ENCODE measurements around the gene ARMC9.

- TF ChIP-seq ZNF138 (tag by site-specific recombination; IDR thresholded peaks at IDR 0.05; ENCODE audit: borderline replicate concordance) (no peak), TCF7L2 (IDR thresholded peaks at IDR 0.05; ENCODE audit: borderline replicate concordance, low read depth, low read length) (no peak), BCL11A (tag by site-specific recombination; IDR thresholded peaks at IDR 0.05; ENCODE audit: low read depth) (no peak), TSHZ1 (tag by site-specific recombination; IDR thresholded peaks at IDR 0.05; ENCODE audit: borderline replicate concordance) (no peak), ZNF280C (tag by site-specific recombination; IDR thresholded peaks at IDR 0.05) (no peak)
These were observed 212.0 kb downstream of the ARMC9 start for GRCh38 chr2:231410293-231411004.
